Stimulated activated CD4-positive, alpha-beta T cell treated with anti-CD3 and anti-CD28 coated beads, Interleukin-12 subunit alpha, Interleukin-12 subunit beta, amount 100 ng/mL, for 4 hours (primary cell): ENCODE measurements around the gene P2RY13.

Source experiments
- DNase-seq: peaks from one replicate; pipeline ENCODE4 v3.0.0-alpha.2; 2020

The P2RY13 gene

GRCh38 chr3:151289445-151289844 lies 39.9 kb downstream of the P2RY13 start:
- DNase-seq: no peak

- no peak for DNase-seq
These were observed 43.4 kb downstream of the P2RY13 start for GRCh38 chr3:151285940-151286339.

- no peak for DNase-seq
These were observed 45.4 kb downstream of the P2RY13 start for GRCh38 chr3:151283907-151284461.

- no peak for DNase-seq
These were observed 46.0 kb downstream of the P2RY13 start for GRCh38 chr3:151283387-151283786.

- DNase-seq: no peak
These were observed 46.4 kb downstream of the P2RY13 start for GRCh38 chr3:151282921-151283320.

GRCh38 chr3:151281671-151282324 lies 47.6 kb downstream of the P2RY13 start:
- no peak for DNase-seq

- no peak for DNase-seq
These were observed 51.1 kb downstream of the P2RY13 start, which contains the start of gene P2RY14 for GRCh38 chr3:151278230-151278629. P2RY14 (minus strand) TSS chr3:151278542; CDS start chr3:151214316, 64,226 bp downstream.

- DNase-seq: no peak
These were observed 52.7 kb downstream of the P2RY13 start for GRCh38 chr3:151276687-151277042.
